GM20431 (cell line): ENCODE data around the gene AQP9.

Source experiments
- in situ Hi-C: fragments of 300-500 bp; cut with MseI, MboI; formaldehyde crosslinking; loops from one replicate; pipeline ENCODE4 v1.15.0; 2020; ENCODE audit warnings: low sequenced_read_pairs; ENCODE audit not compliant: unreplicated experiment

Gene AQP9

DNA sequence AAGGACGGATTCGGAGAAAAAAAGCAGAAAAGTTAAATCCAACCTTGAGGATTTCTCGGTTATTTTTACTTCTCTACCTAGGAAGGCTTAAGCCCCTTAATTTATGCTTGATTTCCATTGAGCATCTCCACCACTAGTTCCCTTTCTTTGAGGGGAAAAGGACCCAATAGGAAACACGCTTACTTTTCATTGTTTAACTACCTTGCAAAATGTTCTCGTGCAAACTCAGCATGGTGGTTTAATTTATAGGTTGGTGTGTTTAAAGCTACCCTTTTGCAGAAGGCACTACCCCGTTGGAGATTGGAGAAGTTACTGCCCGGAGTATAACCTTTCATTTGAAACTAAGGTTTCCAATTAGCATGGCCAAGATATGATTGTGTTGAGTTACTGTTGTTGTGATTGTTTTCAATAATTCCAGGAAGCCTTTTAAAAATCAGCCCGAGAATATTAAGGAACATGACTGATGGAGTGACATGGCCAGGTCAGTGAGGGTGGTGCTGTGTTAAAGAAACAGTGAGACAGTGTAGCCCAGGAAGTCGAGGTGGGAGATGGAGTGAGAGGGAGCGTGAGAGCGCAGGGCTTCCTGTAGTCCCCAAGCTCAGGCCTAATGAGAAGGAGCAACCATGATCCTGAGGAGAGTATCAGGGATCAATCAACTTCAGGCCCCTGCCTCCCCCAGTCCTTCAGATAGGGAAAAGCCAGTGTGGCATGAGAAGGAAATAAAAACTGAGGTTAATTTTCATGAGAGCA is 76.6 kb downstream of the AQP9 start:
- in situ Hi-C loops, result loop anchor here (25.0 kb wide), 1 partner anchor 1298 kb away; no protein-coding TSS in a partner anchor

DNA sequence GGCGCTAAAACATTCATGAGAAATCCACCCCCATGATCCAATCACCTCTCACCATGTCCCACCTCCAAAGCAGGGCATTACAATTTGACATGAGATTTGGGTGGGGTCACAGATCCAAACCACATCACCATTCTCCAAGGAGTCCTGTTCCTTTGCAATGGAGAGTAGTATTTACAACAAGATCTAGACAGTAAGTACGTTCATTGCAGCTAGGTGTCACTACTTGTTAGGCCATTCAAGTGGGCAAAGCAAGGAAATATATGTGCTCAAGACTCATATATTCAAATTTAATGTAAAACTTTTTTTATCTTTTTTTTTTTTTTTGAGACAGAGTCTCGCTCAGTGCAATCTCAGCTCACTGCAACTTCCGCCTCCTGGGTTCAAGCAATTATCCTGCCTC is 79.3 kb downstream of the AQP9 start:
- in situ Hi-C loops, result loop anchor here (25.0 kb wide), 1 partner anchor 1295 kb away; no protein-coding TSS in a partner anchor

GRCh38 chr15:58221591-58222241 is 83.5 kb downstream of the AQP9 start:
- in situ Hi-C loops, result loop anchor here (25.0 kb wide), 1 partner anchor 1291 kb away; no protein-coding TSS in a partner anchor

GRCh38 chr15:58222679-58223078 is 84.5 kb downstream of the AQP9 start:
- in situ Hi-C loops, result loop anchor here (25.0 kb wide), 1 partner anchor 1290 kb away; no protein-coding TSS in a partner anchor

- in situ Hi-C loops, result loop anchor here (25.0 kb wide), 1 partner anchor 1289 kb away; no protein-coding TSS in a partner anchor
These were observed 85.3 kb downstream of the AQP9 start for GRCh38 chr15:58223432-58223831.

DNA sequence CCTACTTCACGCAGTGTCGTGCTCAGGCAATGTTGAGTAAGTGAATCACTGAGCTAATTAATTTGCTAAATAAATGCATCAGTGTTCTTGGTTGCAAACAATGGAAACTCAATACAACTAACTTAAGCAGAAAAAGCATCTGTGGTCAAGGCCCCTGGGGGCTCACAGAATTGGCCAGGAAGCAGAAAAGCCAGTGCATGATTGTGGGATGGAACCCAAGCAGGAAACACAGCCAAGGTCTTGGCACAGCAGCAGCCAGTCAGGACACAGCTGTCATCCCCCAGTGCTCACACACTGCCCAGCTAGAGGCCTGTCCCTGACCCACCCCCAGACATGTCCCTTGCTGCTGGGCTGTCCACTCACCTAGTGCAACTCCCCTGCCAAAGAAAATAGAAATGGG is 85.9 kb downstream of the AQP9 start:
- in situ Hi-C loops, result loop anchor here (25.0 kb wide), 1 partner anchor 1288 kb away; no protein-coding TSS in a partner anchor

DNA sequence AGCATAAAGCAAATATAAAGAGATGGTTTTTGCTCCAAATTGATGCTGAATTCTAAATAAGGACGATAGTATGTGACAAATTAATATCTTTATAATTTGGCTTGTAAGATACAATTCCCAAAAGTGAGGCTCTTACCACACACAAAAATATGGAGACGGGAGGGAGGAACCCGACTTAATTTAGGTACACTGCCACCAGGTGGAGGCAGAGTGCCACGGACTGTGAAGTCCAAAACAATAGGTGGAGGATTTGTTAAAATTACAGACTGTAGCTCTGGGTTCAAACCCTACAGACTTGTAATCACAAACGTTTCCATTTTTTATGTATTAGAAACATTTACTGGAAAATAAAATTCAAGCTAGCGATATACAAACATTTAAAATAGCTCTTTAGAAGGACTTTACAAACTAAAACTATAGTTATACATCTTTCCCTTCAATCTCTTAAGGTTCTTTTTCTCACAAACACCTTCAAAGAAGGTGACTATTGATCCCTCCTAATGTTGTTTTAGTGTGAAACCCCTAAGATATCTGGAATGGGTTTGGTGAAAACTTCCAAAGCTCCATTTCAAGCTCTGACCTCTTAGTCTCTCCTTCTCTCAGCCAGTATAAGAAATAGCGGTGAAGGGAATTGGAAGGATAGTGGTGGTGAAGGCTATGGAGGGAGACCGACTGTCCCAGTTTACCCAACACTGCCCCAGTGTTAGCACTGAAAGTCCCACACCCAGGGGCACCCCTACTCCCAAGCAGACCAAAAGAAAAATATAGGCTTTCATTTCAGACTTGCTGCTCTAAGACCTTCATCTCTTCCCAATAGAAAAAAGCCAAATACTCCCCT is 89.7 kb downstream of the AQP9 start:
- in situ Hi-C loops, result loop anchor here (25.0 kb wide), 1 partner anchor 534 kb away; the partner anchor contains the start of gene MINDY2

DNA sequence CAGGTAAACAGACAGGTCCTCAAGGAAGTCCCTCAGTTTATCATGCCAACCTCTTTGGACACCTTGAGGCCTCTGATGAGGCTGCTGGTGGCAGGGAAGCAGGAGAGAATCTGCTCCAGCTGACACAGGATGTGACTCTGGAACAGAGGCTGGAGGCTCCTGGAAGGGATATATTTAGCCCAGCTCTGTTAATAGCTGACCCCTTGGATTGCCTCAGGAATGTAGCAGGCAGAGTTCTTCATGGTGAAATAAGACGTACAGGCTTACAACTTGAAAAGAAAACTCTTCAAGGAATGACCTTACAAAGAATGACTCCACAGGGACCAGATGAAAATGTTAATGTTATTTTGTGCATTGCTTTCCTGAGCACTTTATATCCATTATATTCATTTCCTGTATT is 90.5 kb downstream of the AQP9 start:
- in situ Hi-C loops, result loop anchor here (25.0 kb wide), 1 partner anchor 534 kb away; the partner anchor contains the start of gene MINDY2

- in situ Hi-C loops, result loop anchor here (25.0 kb wide), 1 partner anchor 533 kb away; the partner anchor contains the start of gene MINDY2
These were observed 91.2 kb downstream of the AQP9 start for GRCh38 chr15:58229297-58229768.

DNA sequence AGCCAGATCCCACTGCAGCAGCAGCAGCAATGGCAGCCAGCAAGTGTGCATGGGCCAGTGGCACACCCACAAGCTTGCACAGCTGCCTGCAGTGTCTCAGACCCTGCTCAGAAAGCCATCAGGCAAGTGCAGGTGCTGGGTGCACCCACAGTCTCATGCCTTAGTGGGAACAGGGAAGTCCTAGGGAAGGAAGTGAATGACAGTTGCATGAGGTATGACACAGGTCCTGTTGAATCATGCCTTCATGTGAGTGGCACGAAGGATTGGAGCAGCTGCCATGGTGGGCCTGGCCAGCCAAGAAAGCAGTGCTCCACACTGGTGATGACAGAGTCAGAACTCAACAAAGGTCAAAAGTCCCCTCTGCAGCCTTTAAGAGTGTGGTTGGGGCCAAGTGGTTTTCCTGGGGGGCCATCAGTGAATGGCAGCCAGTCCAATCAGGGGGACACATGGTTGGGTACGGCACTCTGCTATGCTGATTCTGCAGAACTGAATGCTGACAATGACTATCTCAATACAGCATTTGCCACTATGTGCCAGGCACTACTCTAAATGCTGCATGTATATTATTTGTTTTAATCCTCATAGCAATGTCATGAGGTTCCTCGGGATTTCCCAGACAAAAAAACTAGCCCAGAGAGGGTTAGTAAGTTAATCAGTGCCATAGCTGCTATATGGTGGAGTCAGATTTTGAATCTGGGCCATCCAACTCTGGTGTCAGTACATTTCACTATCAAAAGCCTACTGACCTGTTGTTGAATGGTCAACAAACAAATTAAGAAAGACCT is 94.3 kb downstream of the AQP9 start:
- in situ Hi-C loops, result loop anchor here (25.0 kb wide), 1 partner anchor 530 kb away; the partner anchor contains the start of gene MINDY2

DNA sequence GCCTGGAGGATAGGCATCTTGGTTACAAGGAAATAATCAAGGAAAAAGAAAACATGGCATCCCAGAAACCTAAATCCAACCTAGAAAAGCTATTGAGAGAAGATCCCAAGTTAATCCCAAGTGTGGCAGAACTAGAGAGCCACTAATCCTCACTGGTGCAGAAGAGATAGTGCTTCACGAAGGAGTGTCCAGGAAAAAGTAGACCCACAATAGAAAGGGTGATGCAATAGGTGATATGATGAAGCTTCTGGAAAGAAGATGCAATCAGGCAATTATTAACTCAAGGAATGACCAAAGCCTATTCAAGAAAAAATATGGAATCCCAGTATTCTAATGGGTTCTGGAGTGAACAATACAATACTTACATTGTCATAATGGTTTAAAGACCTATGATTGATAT is 95.2 kb downstream of the AQP9 start:
- in situ Hi-C loops, result loop anchor here (25.0 kb wide), 1 partner anchor 529 kb away; the partner anchor contains the start of gene MINDY2
